Right ventricle myocardium inferior (tissue), 1 donor: Measurements from ENCODE around the gene HSPB8. TPM values are rescaled to one million over a fixed set of nuclear protein-coding genes. Genes with fewer than 3 reads are reported as not detected.

Source experiments
- ATAC-seq: fragments of 200-7000 bp; cut with Tn5 transposase; one replicate; pipeline ENCODE4 v1.9.1; 2020; ENCODE audit warnings: mild to moderate bottlenecking, moderate library complexity
- DNase-seq: peaks from one replicate; pipeline ENCODE4 v3.0.0; 2021; ENCODE audit errors: missing footprints
- intact Hi-C: fragments of 100-400 bp; cut with DNase I; formaldehyde crosslinking; loops from one replicate; pipeline ENCODE4 v1.11.0; 2022
- total RNA-seq: library from RNA; stranded (reverse); fragmentation: NEBNext Ultra II Directional; extraction: Animal tissue kit (Norgen Biotek cat#: 25700); gene quantifications from one replicate; pipeline ENCODE4 v1.2.1, GENCODE V29; 2021
- donor health status: DM: no; HTN: yes; CAD: no; lungs with severe emphysema.

Gene HSPB8
- total RNA-seq, 1 donor from 2014 or later, result 572 TPM

- no peak for ATAC-seq
- intact Hi-C loops, result no loop called here
- DNase-seq, result no peak
These were observed 57.6 kb downstream of the HSPB8 start for GRCh38 chr12:119236372-119236771.

- DNase-seq, result no peak
- ATAC-seq, result no peak
- intact Hi-C loops, result no loop called here
These were observed 60.3 kb downstream of the HSPB8 start for GRCh38 chr12:119239040-119239439.

- ATAC-seq, result no peak
- intact Hi-C loops, result no loop called here
- DNase-seq, result no peak
These were observed 62.3 kb downstream of the HSPB8 start for GRCh38 chr12:119241049-119241448.

GRCh38 chr12:119241580-119242169 is 62.9 kb downstream of the HSPB8 start:
- intact Hi-C loops, result no loop called here
- ATAC-seq (no peak), DNase-seq (no peak)

Other genes with a start within 250 kb of the HSPB8 start
- gene SRRM4, start 197.4 kb upstream of the HSPB8 start, total RNA-seq, result 0.43 TPM
- gene CCDC60, start 155.8 kb downstream of the HSPB8 start, total RNA-seq, result not detected